HG03558 (cell line): ENCODE results near the gene RORC.
"Not testable (repeated sequence)": the region's sequence is repeated elsewhere in the genome, so short reads cannot be mapped to it uniquely, and the experiment has no call there.

Source experiments
- ATAC-seq: cut with Tn5 transposase; IDR thresholded peaks from one replicate; pipeline ENCODE4 v1.9.1; 2021; ENCODE audit warnings: moderate number of reproducible peaks; ENCODE audit not compliant: unreplicated experiment; ENCODE audit errors: extremely low read depth

Gene RORC

DNA sequence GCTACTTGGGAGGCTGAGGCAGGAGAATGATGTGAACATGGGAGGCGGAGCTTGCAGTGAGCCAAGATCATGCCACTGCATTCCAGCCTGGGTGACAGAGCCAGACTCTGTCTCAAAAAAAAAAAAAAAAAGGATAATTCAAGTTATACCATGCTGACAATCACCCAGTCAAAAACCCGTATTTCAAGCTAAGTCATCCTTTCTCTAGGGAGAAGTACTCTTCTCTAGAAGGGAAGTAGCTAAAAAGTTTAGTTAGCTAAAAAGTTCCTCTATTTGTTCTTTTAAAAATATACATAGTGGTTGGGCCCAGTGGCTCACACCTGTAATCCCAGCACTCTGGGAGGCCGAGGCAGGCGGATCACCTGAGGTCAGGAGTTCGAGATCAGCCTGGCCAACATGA, 50.9 kb downstream of the RORC start:
- not testable (repeated sequence) for ATAC-seq

- ATAC-seq, result no peak
These were observed 51.8 kb downstream of the RORC start for GRCh38 chr1:151779852-151780251.

DNA sequence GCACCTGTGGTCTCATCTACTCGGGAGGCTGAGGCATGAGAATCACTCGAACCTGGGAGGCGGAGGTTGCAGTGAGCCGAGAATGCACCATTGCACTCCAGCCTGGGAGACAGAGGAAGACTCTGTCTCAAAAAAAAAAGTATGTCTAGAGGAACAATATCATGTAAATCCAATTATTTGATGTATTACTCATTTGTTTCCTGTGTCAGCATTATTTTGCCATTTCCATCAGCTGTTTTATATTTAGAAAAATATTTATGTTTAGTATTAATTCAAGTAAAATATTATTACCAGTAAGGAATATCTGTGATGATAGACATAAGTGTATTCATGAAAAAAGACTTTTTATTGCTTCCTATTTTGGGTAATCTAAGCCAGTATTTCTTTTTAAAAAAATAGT, 54.3 kb downstream of the RORC start:
- no peak for ATAC-seq

GRCh38 chr1:151776665-151777062, 54.9 kb downstream of the RORC start:
- ATAC-seq, result no peak

DNA sequence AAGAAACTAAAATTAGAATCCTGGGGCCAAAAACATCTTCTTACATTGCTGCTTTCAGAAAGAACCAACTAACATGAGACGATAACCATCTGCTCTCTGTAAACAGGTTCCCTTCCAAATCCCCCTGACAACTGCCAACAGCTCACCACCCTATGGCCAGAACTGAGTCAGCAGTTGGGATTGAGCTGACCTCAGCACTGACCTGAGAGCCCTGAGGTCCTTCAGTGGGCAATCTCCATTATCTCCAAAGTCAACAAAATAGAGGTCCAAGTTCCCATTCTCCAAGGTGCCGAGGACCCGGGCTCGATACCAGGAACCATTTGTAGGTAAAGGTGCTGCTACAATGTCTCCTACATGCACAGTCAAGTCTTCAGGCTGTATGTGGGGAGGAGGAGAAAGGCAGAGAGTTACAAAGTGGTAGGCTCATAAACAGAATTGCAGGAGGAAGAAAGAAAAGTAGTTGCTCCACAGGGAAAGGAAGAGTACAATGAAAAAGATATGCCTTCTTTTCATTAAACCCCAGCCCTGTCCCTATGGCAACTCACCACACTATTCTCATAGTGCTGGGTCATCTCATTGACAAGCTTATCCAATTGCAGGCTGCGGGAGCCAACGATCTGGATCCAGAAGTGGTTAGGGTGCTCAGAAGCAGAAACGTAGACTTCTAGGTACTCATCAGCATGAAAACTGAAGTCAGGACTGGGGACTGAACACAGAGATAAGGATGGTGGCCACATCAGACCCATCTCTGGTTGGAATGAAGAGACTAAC, 55.5 kb downstream of the RORC start:
- ATAC-seq, result no peak

DNA sequence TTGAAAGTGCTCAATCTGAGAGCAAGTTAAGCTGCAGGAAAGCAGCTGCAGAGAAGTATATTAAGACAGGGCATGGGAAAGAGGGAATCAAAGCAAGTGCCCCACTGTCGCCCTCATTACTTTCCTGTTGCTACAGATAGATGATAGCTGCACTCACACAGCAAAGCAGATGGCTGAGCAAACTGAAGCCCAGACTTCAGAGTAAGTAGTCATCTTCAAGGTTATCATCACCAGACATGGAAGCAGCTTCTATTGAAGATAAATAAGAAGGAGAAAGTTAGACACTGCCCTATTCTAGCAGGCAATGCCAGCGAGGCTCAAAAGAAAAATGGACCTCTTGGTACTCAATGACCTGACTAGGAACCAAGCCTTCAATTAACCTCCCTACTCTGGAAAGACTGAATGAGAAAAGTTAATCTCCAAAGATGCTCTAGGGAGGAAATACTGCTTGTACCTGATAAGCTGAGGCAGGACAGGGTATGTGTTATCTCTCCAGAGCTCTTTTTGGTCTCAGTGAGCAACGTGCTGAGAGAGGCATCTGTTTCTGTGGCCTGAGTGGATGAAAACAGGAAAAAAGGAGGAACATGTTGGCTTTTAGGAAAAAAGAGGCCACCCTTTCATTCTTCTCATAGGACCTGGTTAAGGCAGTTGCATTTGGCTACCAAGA, 57.2 kb downstream of the RORC start:
- ATAC-seq, result no peak

DNA sequence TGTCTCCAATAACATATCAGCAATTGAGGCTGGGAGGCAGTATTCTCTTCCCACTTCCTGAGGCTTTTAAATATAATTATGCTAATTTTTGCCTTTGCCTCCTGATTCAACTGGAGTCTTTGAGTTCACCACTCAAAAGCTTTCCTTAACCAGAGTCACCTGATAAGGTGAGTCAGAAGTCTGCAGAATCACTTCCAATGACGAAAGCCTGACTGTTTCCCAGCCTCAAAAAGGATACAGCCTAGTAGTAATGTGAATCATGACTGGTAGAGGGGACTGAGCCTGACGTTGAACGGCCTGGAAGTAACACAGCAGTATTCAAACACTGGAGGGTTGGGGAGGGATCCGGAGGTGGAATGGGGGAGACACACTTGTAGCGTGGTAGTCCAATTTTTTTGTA, 57.9 kb downstream of the RORC start:
- ATAC-seq, result no peak

- ATAC-seq, result not testable (repeated sequence)
These were observed 62.3 kb downstream of the RORC start for GRCh38 chr1:151769270-151769669.

DNA sequence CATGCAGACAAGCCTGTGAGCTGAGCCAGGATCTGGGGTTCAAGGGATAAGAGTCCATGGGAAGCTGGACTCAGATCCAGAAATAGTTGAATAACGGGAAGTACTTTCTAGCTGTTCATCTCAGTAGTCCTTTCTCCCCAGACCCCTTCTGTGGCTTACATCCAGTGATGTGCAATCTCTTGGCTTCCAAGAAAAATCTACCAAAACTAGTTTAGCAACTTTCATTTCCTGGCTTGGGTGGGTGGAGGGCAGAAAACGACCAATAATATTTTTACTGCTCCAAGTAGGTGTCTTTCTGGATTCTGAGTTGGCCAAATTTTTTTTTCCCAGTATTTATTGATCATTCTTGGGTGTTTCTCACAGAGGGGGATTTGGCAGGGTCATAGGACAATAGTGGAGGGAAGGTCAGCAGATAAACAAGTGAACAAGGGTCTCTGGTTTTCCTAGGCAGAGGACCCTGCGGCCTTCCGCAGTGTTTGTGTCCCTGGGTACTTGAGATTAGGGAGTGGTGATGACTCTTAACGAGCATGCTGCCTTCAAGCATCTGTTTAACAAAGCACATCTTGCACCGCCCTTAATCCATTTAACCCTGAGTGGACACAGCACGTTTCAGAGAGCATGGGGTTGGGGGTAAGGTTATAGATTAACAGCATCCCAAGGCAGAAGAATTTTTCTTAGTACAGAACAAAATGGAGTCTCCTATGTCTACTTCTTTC, 63.1 kb downstream of the RORC start:
- not testable (repeated sequence) for ATAC-seq

DNA sequence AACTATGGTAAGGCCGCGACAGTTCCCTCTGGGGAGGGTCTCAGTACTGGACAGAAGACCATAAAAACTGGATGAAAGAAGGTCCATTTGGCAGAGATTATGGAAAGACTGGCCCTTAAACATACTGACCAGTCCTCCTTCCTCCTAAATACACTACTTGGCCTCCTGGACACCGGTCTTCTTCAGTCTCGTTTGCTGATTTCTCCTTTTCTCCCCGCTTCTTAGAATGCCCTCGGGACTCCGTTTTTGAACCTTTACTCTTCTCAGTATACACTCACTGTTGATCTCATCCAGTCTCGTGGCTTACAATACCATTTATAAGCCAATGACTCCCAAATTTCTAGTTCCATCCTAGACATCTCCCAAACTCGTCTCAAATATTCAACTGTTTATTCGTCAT, 67.6 kb downstream of the RORC start:
- ATAC-seq, result no peak

- ATAC-seq, result peak; percentile 77
These were observed 68.4 kb downstream of the RORC start, which contains the start of gene MRPL9 for GRCh38 chr1:151762941-151763921. TSS of gene MRPL9 (minus strand) at chr1:151763496. CDS start at chr1:151763479, 17 bp downstream.

DNA sequence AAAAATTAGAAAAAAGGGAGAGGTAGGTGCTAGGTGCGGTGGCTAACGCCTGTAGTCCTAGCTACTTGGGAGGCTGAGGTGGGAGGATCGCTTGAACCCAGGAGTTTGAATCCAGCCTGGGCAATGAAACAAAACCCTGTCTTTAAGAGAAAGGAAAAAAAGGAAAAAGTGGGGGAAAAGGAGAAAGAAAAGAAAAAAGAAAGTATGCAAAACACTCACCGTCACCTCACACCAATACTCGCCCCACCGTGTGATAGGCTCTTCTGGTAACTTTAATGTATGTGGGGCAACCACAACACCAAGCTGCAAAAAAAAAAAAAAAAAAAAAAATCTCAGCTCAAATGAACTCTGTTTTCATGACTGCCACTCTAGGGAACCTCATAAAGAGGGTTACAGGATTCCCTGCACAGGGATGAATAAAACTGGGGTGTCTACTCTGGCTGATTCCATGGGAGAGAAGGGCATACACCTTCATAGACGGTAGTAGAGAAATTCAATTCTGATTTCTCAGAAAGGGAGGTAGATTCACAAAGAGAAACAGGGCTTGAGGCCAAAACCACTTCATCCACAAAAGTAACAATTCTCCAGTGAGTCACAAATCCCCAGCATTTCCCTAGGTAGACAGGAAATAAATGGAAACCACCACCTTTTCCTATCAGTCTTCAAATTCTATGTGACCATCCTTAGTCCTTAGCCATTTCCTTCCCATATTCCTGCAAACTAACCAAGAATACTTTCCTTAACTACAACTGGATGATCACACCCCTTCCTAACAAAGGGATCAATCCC, 70.8 kb downstream of the RORC start:
- no peak for ATAC-seq

DNA sequence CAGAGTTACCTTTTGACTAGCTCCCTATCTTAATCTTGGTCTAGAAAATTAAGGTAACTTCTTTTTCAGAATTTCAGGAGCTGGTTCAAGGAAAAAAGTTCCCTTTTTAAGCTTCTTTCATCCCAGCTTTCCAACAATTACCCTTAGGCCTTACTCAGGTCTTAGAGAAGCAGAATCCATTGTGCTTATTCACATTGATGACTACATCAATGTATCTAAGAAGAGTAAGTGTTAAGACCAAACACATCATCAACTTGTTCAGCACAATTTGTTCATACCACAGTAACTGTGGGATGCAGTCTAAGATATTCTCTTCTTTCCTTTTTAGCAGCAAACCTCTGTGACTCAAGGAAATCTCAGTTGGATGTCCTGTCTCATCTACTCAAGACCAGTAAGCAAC, 72.4 kb downstream of the RORC start:
- no peak for ATAC-seq

- no peak for ATAC-seq
These were observed 75.3 kb downstream of the RORC start for GRCh38 chr1:151756291-151756690.
